Measurements from ENCODE around the gene RAB18.

- TF ChIP-seq CTCF (IDR thresholded peaks at IDR 0.05; ENCODE audit: control extremely low read depth in 1 of 3, insufficient read depth in 1 of 3, low read depth in 1 of 3, low read length in 3 of 3), result no peak
- TF ChIP-seq NANOG (IDR thresholded peaks at IDR 0.05; ENCODE audit: insufficient read depth, low read depth, low read length, poor library complexity, severe bottlenecking), result no peak
- TF ChIP-seq SP1 (IDR thresholded peaks at IDR 0.05; ENCODE audit: low read depth, low read length), result no peak
- no peak for TF ChIP-seq JUND (IDR thresholded peaks at IDR 0.05; ENCODE audit: low read length)
- TF ChIP-seq POLR2A (IDR thresholded peaks at IDR 0.05; ENCODE audit: control extremely low read depth in 1 of 2, low read depth in 2 of 2, low read length in 2 of 2), result no peak
- no peak for TF ChIP-seq MAX (IDR thresholded peaks at IDR 0.05)
- TF ChIP-seq BCL11A (IDR thresholded peaks at IDR 0.05; ENCODE audit: low read depth in 2 of 2, low read length in 2 of 2), result no peak
- TF ChIP-seq ZNF274 (IDR thresholded peaks at IDR 0.05; ENCODE audit: borderline replicate concordance, extremely low read depth, low read length), result no peak
- TF ChIP-seq POLR2AphosphoS5 (IDR thresholded peaks at IDR 0.05; ENCODE audit: low read depth, low read length), result no peak
- no peak for TF ChIP-seq CREB1 (IDR thresholded peaks at IDR 0.05)
- no peak for TF ChIP-seq RFX5 (IDR thresholded peaks at IDR 0.05; ENCODE audit: borderline replicate concordance, low read depth, low read length)
- no peak for TF ChIP-seq NRF1 (IDR thresholded peaks at IDR 0.05; ENCODE audit: low read depth, low read length)
- TF ChIP-seq CEBPB (IDR thresholded peaks at IDR 0.05; ENCODE audit: low read depth, low read length), result no peak
- TF ChIP-seq KDM1A (IDR thresholded peaks at IDR 0.05; ENCODE audit: borderline replicate concordance, low read length), result no peak
Observed at GRCh38 chr10:27540672-27541071, 36.6 kb downstream of the RAB18 start.
